HFF-Myc (cell line): ENCODE data around the gene IGF2R.
"Not testable (repeated sequence)": the region's sequence is repeated elsewhere in the genome, so short reads cannot be mapped to it uniquely, and the experiment has no call there.

Experiments
- DNase-seq: peaks from one replicate; pipeline ENCODE4 v3.0.0-alpha.2; 2011; ENCODE audit warnings: low read depth; ENCODE audit errors: extremely low read depth
- H3K4me3 ChIP-seq: replicated peaks from 2 replicates; pipeline ENCODE4 v1.5.1; 2011; ENCODE audit warnings: low read depth, mild to moderate bottlenecking, control low read depth, low read length
- CTCF ChIP-seq: IDR thresholded peaks from 2 replicates; pipeline ENCODE4 v1.5.1; 2012; ENCODE audit warnings: mild to moderate bottlenecking, low read depth, low read length, control low read depth; ENCODE audit errors: missing control alignments

IGF2R gene

GRCh38 chr6:160139420-160139851 is 170.6 kb downstream of the IGF2R start:
- DNase-seq, result peak; percentile 82
- no peak overlapping the region for H3K4me3 ChIP-seq
- no peak for TF ChIP-seq CTCF

GRCh38 chr6:160140493-160140892 is 171.6 kb downstream of the IGF2R start:
- H3K4me3 ChIP-seq, result not testable (repeated sequence)

DNA sequence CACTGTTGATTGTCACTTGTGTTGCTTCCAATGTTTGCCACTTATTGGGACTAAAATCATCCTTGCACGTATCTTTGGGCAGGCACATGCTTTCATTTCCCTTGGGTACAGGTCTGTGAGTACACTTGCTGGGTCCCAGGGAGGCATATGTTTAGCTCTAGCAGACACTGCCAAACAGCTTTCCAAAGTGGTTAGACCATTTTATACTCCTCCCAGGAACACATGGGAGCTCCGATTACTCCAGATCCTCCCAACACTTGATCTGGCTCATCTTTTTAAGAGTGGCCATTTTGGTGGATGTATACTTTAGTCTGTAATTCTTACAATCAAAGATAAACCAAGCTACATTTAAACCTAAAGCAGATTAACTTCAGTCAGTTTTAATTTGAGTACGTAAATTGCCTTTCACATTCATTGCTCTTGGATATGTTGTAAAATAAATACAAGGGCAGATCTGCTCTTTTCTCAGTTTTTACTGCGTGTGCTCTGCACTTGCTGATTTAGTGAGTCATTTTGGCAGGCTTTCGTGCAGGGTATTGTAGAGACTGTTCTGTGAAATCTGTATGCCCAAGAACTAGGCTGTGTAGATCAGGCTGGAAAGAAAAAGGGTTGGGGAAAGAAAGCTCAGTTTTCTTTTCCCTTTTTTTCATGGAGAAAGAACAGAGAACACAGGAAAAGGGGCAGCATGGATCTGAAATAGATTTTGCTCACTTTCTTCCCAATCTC is 172.3 kb downstream of the IGF2R start:
- peak; percentile 31 for DNase-seq
- TF ChIP-seq CTCF, result no peak
- H3K4me3 ChIP-seq, result no peak overlapping the region

More at GRCh38 chr6:160140493-160140892, 171.6 kb downstream of the IGF2R start:
- DNase-seq, result not testable (repeated sequence)

- DNase-seq, result no peak
- TF ChIP-seq CTCF, result no peak
- H3K4me3 ChIP-seq, result no peak overlapping the region
Measured at GRCh38 chr6:160142115-160142715, 173.3 kb downstream of the IGF2R start.

DNA sequence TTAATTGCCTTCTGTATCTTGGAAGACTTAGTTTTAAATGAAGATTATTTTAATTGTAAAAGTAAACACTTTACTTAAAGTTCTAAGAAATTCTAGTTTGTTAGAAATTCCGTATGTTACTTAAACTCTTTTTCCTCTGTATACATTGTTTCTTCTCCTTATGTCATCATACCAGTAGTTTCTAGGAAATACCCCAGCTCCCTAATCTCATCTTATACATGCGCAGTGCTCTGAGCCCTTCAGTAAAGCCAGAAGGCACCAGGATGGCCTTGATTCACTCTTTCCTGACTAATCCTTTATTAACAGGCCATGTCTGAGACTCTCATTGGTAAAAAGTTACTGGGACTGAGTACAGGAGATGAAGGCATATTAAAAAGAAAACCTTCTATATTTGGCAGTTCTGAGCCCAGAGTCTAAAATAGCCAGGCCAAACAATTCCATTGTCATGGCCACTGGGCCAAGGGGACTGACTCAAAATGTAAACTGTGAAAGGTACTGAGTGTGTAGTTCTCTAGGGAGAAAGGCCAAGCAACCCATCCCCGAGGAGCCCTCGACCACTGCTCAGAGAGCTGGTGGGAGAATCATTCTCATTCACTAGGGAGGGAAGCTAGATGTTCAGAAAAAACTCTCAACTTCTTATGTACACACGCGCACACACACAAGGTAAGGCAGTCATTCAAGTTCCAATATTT is 177.7 kb downstream of the IGF2R start:
- no peak for DNase-seq
- TF ChIP-seq CTCF, result no peak
- no peak overlapping the region for H3K4me3 ChIP-seq

- no peak for DNase-seq
- no peak for TF ChIP-seq CTCF
- no peak overlapping the region for H3K4me3 ChIP-seq
Measured at GRCh38 chr6:160147146-160147536, 178.3 kb downstream of the IGF2R start.

GRCh38 chr6:160154471-160154870 is 185.6 kb downstream of the IGF2R start:
- H3K4me3 ChIP-seq, result no peak overlapping the region
- TF ChIP-seq CTCF, result no peak
- no peak for DNase-seq
